Left colon (tissue), 2 donors: ENCODE data around the gene DLEC1. TPM values are rescaled to one million over a fixed set of nuclear protein-coding genes. Genes with fewer than 3 reads are reported as not detected.

Source experiments
- ATAC-seq: fragments of 200-7000 bp; cut with Tn5 transposase; one replicate; pipeline ENCODE4 v1.9.1; 2020; ENCODE audit warnings: mild to moderate bottlenecking, moderate library complexity
- DNase-seq, 2 donors: peaks; one replicate each; pipeline ENCODE4 v3.0.0-alpha.2; 2020
- intact Hi-C, 2 donors: fragments of 100-400 bp; cut with DNase I in 1 of 2; cut with micrococcal nuclease in 1 of 2; formaldehyde crosslinking; loops; one replicate each; pipeline versions ENCODE4 v1.11.2 to v1.14.0; 2022; cut with DNase I, micrococcal nuclease
- total RNA-seq, 2 donors: library from RNA; stranded (reverse); fragmentation: NEBNext Ultra II Directional; extraction: Animal tissue kit (Norgen Biotek cat#: 25700); gene quantifications; one replicate each; pipeline ENCODE4 v1.2.1, GENCODE V29; 2021
- donor health status: DM: no; HTN: no; CAD: no.
- donor health status: DM: yes; HTN: yes; CAD: no.

DLEC1 gene
- total RNA-seq, 2 donors from 2014 or later, result 1.5 to 2.1 TPM

- DNase-seq (no peak), ATAC-seq (no peak)
- intact Hi-C loops, result no loop called here
These were observed 130.0 kb downstream of the DLEC1 start for GRCh38 chr3:38169027-38169317.

GRCh38 chr3:38170722-38171121 lies 131.7 kb downstream of the DLEC1 start:
- ATAC-seq, result no peak
- no peak for DNase-seq
- intact Hi-C loops, result no loop called here

- ATAC-seq, result no peak
- intact Hi-C loops, result no loop called here
- no peak for DNase-seq
These were observed 132.6 kb downstream of the DLEC1 start for GRCh38 chr3:38171622-38172021.

Other genes with a start within 250 kb of the DLEC1 start
- 10 to 100 TPM; 75.5 to 80.0 TPM for gene CTDSPL, start 177.3 kb upstream of the DLEC1 start, total RNA-seq
- gene VILL, start 48.4 kb upstream of the DLEC1 start, total RNA-seq, result 100 to 1,000 TPM; 174 to 184 TPM
- 100 to 1,000 TPM in 1 of 2 donors, 10 to 100 TPM in 1; 80.2 to 114 TPM for gene PLCD1, start 9.6 kb upstream of the DLEC1 start, total RNA-seq
- 100 to 1,000 TPM; 177 to 186 TPM for gene ACAA1, start 97.9 kb downstream of the DLEC1 start, total RNA-seq
- 10 to 100 TPM; 66.1 to 76.4 TPM for gene MYD88, start 99.5 kb downstream of the DLEC1 start, total RNA-seq
- 10 to 100 TPM; 42.5 to 42.8 TPM for gene OXSR1, start 126.3 kb downstream of the DLEC1 start, total RNA-seq
- gene SLC22A13, start 226.6 kb downstream of the DLEC1 start, total RNA-seq, result under 1 TPM; 0.27 to 0.61 TPM
- gene SLC22A14, start 243.1 kb downstream of the DLEC1 start, total RNA-seq, result not detected